ENCODE data around the gene ADPRHL1.
A peak's percentile ranks its signal among the peaks of the same experiment; 100 is the strongest.
"Not testable (repeated sequence)": the region's sequence is repeated elsewhere in the genome, so short reads cannot be mapped to it uniquely, and the experiment has no call there.

The ADPRHL1 gene

DNA sequence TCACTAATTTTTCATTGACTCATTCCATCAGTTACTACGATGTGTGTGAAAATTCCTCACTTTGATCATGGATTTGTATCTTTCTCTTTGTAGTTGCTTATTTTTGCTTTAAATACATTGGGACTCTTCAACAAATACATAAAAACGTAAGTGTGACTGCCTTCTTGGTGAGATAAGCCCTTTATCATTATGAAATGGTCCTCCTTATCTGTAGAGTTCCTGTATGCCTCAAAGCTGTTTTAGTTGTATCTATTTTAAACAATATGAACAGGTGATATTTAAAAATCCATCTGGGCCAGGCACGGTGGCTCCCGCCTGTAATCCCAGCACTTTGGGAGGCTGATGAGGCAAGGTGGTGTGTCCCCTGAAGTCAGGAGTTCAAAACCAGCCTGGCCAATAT is 25.9 kb upstream of the ADPRHL1 start:
- DNase-seq (ENCODE audit: low read depth), result no peak

GRCh38 chr13:113477724-113478123 is 24.4 kb upstream of the ADPRHL1 start:
- no peak for DNase-seq (ENCODE audit: low read depth)

DNA sequence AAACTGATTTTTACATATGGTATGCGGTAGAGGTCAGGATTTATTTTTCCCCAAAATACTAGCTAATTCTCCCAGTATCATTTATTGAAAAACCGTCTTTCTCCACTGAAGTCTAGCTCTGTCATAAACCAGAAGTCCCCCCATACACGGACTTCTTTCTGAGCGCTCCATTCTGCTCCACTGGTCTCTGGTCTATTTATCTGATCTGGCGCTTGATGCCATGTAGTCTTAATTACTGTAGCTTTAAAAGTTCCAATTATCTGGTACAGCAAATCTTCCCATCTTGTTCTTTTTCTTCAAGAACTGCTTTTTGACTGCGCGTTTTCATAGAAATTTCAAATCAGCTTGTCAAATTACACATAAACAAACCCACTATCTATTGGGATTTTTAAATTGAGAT is 23.5 kb upstream of the ADPRHL1 start:
- no peak for DNase-seq (ENCODE audit: low read depth)

GRCh38 chr13:113475911-113476310 is 22.6 kb upstream of the ADPRHL1 start:
- DNase-seq (ENCODE audit: low read depth), result no peak

- DNase-seq (ENCODE audit: low read depth), result no peak
Measured at GRCh38 chr13:113475280-113475679, 22.0 kb upstream of the ADPRHL1 start.

DNA sequence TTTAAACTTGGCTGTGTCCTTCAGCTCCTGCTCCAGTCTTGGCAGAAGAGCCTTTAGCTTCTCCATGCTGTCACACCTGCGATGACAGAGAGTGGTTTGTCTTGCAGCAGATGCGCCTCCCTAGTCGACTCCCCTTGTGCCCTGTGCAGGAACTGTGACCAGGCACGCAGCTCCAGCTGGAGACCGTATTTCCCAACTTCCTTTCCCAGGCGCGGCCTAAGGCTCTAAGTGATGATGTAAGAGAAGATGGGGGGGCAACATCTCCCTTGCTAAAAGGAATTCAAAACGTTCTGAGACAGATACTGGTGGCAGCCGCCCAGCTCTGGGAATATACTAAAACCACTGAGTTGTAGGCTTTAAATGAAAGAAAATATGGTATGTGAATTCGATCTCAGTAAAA is 20.9 kb upstream of the ADPRHL1 start:
- peak; percentile 68 for DNase-seq (ENCODE audit: low read depth)

GRCh38 chr13:113472355-113473025 is 19.2 kb upstream of the ADPRHL1 start:
- no peak for DNase-seq (ENCODE audit: low read depth)

DNA sequence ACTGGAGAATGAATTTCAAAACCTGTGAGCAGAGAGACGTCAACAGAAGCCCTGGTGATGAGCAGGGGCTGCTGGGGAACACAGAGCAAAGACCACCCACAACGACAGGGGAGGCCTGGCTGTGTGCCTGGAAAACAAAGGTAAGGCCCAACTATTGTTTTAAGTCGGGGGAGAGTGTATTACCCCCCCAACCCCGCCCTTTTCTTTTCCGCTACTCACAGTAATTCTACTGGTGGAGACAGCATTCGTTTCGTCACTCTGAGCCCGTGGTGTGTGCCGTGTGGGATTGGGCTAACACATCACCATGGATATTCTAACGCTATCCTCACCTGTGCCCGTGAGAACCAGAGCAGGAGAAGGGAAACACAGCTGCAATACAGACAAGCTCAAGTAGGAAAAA is 18.6 kb upstream of the ADPRHL1 start:
- DNase-seq (ENCODE audit: low read depth), result no peak

DNA sequence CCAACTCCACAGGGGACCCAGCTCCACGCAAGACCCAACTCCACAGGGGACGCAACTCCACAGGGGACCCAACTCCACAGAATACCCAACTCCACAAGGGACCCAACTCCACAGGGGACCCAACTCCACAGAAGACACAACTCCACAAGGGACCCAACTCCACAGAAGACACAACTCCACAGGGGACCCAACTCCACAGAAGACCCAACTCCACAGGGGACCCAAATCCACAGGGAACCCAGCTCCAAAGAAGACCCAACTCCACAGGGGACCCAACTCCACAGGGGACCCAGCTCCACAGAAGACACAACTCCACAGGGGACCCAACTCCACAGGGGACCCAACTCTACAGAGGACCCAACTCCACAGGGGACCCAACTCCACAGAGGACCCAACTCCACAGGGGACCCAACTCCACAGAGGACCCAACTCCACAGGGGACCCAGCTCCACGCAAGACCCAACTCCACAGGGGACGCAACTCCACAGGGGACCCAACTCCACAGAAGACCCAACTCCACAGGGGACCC is 17.4 kb upstream of the ADPRHL1 start:
- DNase-seq (ENCODE audit: low read depth), result not testable (repeated sequence)

DNA sequence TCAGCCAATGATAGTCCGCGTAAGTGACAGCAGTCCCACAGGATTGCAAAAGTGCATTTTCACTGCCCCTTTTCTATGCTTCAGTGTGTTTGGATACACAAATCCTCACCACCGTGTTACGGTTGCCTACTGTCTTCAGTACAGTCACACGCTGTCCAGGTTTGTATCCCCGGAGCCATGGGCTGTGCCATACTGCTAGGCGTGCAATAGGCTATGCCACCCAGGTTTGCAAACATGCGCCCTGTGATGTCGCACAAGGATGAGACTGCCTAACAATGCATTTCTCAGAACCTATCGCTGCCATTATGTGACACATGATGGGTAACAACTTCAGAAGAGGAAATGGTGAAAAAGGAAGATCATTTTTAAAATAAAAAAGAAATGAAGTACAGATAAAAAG is 16.8 kb upstream of the ADPRHL1 start:
- no peak for DNase-seq (ENCODE audit: low read depth)

GRCh38 chr13:113469582-113469981 is 16.3 kb upstream of the ADPRHL1 start:
- no peak for DNase-seq (ENCODE audit: low read depth)

GRCh38 chr13:113468472-113469201 is 15.3 kb upstream of the ADPRHL1 start:
- no peak for DNase-seq (ENCODE audit: low read depth)

DNA sequence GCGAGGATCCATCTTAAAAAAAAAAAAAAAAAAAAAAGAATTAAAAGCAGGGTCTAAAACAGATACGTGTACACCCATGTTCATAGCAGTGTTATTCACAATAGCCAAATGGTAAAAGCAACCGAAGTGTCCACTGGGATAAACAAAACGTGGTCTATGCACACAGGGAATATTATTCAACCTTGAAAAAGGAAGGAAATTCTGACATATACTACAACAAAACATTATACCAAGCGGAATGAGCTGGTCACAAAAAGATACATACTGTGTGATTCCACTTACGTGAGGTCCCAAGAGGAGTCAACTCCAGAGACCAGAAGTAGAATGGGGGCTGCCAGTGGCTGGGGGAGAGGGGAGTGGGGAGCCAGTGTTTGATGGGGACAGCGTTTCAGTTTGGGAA is 14.7 kb upstream of the ADPRHL1 start:
- no peak for DNase-seq (ENCODE audit: low read depth)

DNA sequence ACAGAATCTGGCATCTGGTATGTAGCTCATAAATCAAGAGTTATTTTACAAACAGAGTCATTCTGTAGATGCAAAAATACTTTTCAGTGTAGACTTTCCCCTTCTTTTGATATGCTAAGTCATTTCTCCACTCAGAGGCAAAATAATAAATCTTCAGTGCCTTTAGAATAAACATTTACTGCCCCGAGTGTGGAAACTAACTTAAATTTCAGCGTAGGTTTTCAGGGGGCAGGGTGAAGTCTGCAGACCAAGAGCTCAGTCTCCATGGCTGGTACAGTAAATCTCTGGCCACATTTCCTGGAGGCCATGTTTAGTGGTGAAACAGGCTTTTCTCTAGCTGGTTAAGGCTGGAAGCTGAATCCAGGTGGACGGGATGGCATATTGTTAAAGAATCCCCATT is 13.1 kb upstream of the ADPRHL1 start:
- no peak for DNase-seq (ENCODE audit: low read depth)

DNA sequence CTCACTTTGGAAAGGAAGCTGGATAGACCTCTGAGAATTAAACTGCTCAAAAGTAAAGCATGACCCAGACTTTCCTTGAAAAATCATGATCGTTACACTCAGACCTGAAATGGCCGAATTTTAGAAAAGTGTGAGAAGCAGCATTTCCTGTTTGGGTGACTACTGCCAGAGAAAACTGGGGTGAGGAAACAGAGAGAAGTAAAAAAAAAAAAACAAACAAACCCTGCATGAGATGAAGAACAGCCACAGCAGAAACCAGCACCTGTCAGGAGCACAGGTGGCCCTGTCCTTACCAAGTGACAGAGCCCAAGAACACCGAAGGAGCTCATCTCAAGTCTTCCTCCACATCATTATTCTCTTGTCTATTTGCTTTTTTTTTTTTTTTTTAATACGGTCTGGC is 12.0 kb upstream of the ADPRHL1 start:
- no peak for DNase-seq (ENCODE audit: low read depth)

GRCh38 chr13:113464476-113464875 is 11.2 kb upstream of the ADPRHL1 start:
- DNase-seq (ENCODE audit: low read depth), result no peak

GRCh38 chr13:113461022-113461751 is 7.9 kb upstream of the ADPRHL1 start:
- no peak for DNase-seq (ENCODE audit: low read depth)

GRCh38 chr13:113460599-113460998 is 7.3 kb upstream of the ADPRHL1 start:
- no peak for DNase-seq (ENCODE audit: low read depth)

DNA sequence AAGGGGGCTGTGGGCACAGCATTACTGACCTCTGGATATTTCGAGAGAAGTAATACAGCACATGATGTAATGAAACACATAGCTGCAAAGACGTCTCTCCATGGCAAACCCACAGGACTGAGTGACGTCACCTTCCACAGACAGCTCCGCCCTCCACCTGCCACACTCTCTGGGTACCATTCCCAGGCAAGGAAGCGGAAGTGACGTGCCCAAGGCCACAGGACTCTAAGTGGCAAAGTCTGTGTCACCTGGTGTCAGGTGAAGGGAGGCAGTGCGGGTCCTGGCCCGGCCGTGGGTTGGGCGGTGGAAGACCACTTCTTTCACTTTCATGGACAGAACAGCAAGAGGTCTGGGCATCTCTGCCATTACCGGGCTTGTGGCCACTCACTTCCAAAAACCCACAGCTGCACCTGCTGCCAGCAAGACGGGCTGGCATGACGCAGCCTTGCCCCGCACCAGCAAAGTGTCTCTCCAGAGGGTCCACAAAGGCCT is 6.8 kb upstream of the ADPRHL1 start:
- DNase-seq (ENCODE audit: low read depth), result no peak

GRCh38 chr13:113458253-113459065 is 5.2 kb upstream of the ADPRHL1 start:
- DNase-seq (ENCODE audit: low read depth), result no peak

- peak; percentile 33 for DNase-seq (ENCODE audit: low read depth)
Measured at GRCh38 chr13:113457510-113457909, 4.2 kb upstream of the ADPRHL1 start.
